Hippocampal formation (tissue), 2 donors: ENCODE data around the gene LRP11.
"Not testable (repeated sequence)": the region's sequence is repeated elsewhere in the genome, so short reads cannot be mapped to it uniquely, and the experiment has no call there.

ENCODE experiments used
- DNase-seq, 2 donors: peaks; one replicate each; lab custom pipeline; 2025; lab: John Stamatoyannopoulos, UW

The LRP11 gene

GRCh38 chr6:149869275-149869892 lies 5.2 kb upstream of the LRP11 start:
- no peak for DNase-seq

GRCh38 chr6:149867876-149868640 lies 3.9 kb upstream of the LRP11 start:
- DNase-seq, result no peak

- peak; percentile 46 to 88 for DNase-seq
These were observed 698 bp upstream of the LRP11 start for GRCh38 chr6:149864578-149865535.

- peak; percentile 56 to 71 for DNase-seq
These were observed 1.0 kb downstream of the LRP11 start for GRCh38 chr6:149862922-149863697.

- DNase-seq, result not testable (repeated sequence)
These were observed 1.8 kb downstream of the LRP11 start for GRCh38 chr6:149862424-149862738.

GRCh38 chr6:149861603-149862423 lies 2.3 kb downstream of the LRP11 start:
- no peak for DNase-seq

GRCh38 chr6:149860834-149861602 lies 3.1 kb downstream of the LRP11 start:
- DNase-seq, result no peak

GRCh38 chr6:149860513-149860833 lies 3.7 kb downstream of the LRP11 start:
- DNase-seq, result no peak

GRCh38 chr6:149859938-149860337 lies 4.2 kb downstream of the LRP11 start:
- DNase-seq, result no peak

- DNase-seq, result no peak
These were observed 4.8 kb downstream of the LRP11 start for GRCh38 chr6:149859368-149859767.

- DNase-seq, result no peak
These were observed 6.6 kb downstream of the LRP11 start for GRCh38 chr6:149857541-149857940.

GRCh38 chr6:149856256-149856994 lies 7.7 kb downstream of the LRP11 start:
- no peak for DNase-seq

GRCh38 chr6:149855741-149856140 lies 8.4 kb downstream of the LRP11 start:
- no peak for DNase-seq

- DNase-seq, result no peak
These were observed 9.0 kb downstream of the LRP11 start for GRCh38 chr6:149855040-149855654.

GRCh38 chr6:149854532-149854931 lies 9.6 kb downstream of the LRP11 start:
- DNase-seq, result no peak

- DNase-seq, result not testable (repeated sequence)
These were observed 10.1 kb downstream of the LRP11 start for GRCh38 chr6:149854017-149854416.

- DNase-seq, result no peak
These were observed 11.3 kb downstream of the LRP11 start for GRCh38 chr6:149852881-149853280.

GRCh38 chr6:149852180-149852579 lies 12.0 kb downstream of the LRP11 start:
- DNase-seq, result no peak

- no peak for DNase-seq
These were observed 12.6 kb downstream of the LRP11 start for GRCh38 chr6:149851461-149852110.
